ENCODE data around the gene REEP6. TPM values are rescaled to one million over a fixed set of nuclear protein-coding genes. Genes with fewer than 3 reads are reported as not detected.

The REEP6 gene
- total RNA-seq, 1 experiment from 2014 or later: 1.5 TPM

Other genes with a start within 250 kb of the REEP6 start
- 51.3 and 64.1 TPM in 2 replicates for gene ATP5F1D, start 249.4 kb upstream of the REEP6 start, total RNA-seq (2014; rRNA removed)
- 12.6 and 15.6 TPM in 2 replicates for gene MIDN, start 242.6 kb upstream of the REEP6 start, total RNA-seq (2014; rRNA removed)
- 253 and 293 TPM in 2 replicates for gene CIRBP, start 221.8 kb upstream of the REEP6 start, total RNA-seq (2014; rRNA removed)
- 51.8 and 64.4 TPM in 2 replicates for gene FAM174C, start 215.7 kb upstream of the REEP6 start, total RNA-seq (2014; rRNA removed)
- 0.13 TPM in 1 of 2 replicates, not detected in the other for gene EFNA2, start 205.3 kb upstream of the REEP6 start, total RNA-seq (2014; rRNA removed)
- 99.3 and 139 TPM in 2 replicates for gene NDUFS7, start 107.3 kb upstream of the REEP6 start, total RNA-seq (2014; rRNA removed)
- gene GAMT, start 89.6 kb upstream of the REEP6 start, total RNA-seq (2014; rRNA removed): 100 and 110 TPM in 2 replicates
- gene DAZAP1, start 83.6 kb upstream of the REEP6 start, total RNA-seq (2014; rRNA removed): 74.4 and 82.1 TPM in 2 replicates
- 2,358 and 3,266 TPM in 2 replicates for gene RPS15, start 52.8 kb upstream of the REEP6 start, total RNA-seq (2014; rRNA removed)
- gene APC2, start 41.1 kb upstream of the REEP6 start, total RNA-seq (2014; rRNA removed): 0.11 and 0.64 TPM in 2 replicates
- 49.5 and 61.2 TPM in 2 replicates for gene C19orf25, start 12.0 kb upstream of the REEP6 start, total RNA-seq (2014; rRNA removed)
- 3.3 and 5.4 TPM in 2 replicates for gene PCSK4, start 831 bp upstream of the REEP6 start, total RNA-seq (2014; rRNA removed)
- 0.75 and 3.1 TPM in 2 replicates for gene ADAMTSL5, start 21.8 kb downstream of the REEP6 start, total RNA-seq (2014; rRNA removed)
- not detected in 2 replicates for gene PLK5, start 32.9 kb downstream of the REEP6 start, total RNA-seq (2014; rRNA removed)
- 67.7 and 81.8 TPM in 2 replicates for gene MEX3D, start 77.1 kb downstream of the REEP6 start, total RNA-seq (2014; rRNA removed)
- gene MBD3, start 101.7 kb downstream of the REEP6 start, total RNA-seq (2014; rRNA removed): 174 and 191 TPM in 2 replicates
- gene UQCR11, start 114.3 kb downstream of the REEP6 start, total RNA-seq (2014; rRNA removed): 59.9 and 60.0 TPM in 2 replicates
- gene TCF3, start 161.4 kb downstream of the REEP6 start, total RNA-seq (2014; rRNA removed): 150 and 183 TPM in 2 replicates